K562 (cell line): ENCODE results near the gene SPI1. TPM values are rescaled to one million over a fixed set of nuclear protein-coding genes. Genes with fewer than 3 reads are reported as not detected.

Source experiments
- KAT8 ChIP-seq: fragments of 450-650 bp; IDR thresholded peaks from 2 replicates; pipeline ENCODE4 v1.6.1; 2016; ENCODE audit warnings: low read depth, mild to moderate bottlenecking
- SAP30 ChIP-seq: fragments of 200-600 bp; sonication (generic); IDR thresholded peaks from 2 replicates; pipeline ENCODE4 v1.6.1; 2012; ENCODE audit warnings: borderline replicate concordance, low read depth, mild to moderate bottlenecking, moderate library complexity, low read length, control low read depth, inconsistent platforms; ENCODE audit not compliant: insufficient read depth, poor library complexity, severe bottlenecking
- polyA plus RNA-seq, 8 experiments: library from polyadenylated mRNA; depleted of rRNA in 4 of 8; stranded (reverse) in 5 of 8; unstranded in 3 of 8; fragments of >200 nt; fragmentation: Nextera tagmentation in 2 of 8; fragmentation: Illumina TruSeq in 1 of 8; extraction: Ambion mirVana in 2 of 8; extraction: Trizol in 1 of 8; gene quantifications; 2 replicates each; pipeline versions ENCODE4 v1.2.1 to v1.2.3, GENCODE V29; 2011 to 2014; ENCODE audit warnings: inconsistent platforms in 1 of 8, missing spikeins in 1 of 8
- total RNA-seq, 7 experiments: library from RNA; depleted of rRNA in 6 of 7; stranded (reverse); fragments of >200 nt in 6 of 7; fragmentation: Illumina TruSeq in 2 of 7; extraction: Trizol in 2 of 7; gene quantifications; 2 replicates each; pipeline versions ENCODE4 v1.2.1 to v1.2.3, GENCODE V29; 2011 to 2021; ENCODE audit warnings: low replicate concordance in 1 of 7
- TF ChIP-seq, protein P1 (sequence below): sonication (generic); formaldehyde crosslinking; IDR thresholded peaks from 2 replicates; pipeline ENCODE4 v1.8.0; 2023; ENCODE audit warnings: mild to moderate bottlenecking, missing genetic modification reagents
- TF ChIP-seq, protein P2 (sequence below), 2 experiments: fragments of 450-650 bp; IDR thresholded peaks; 2 replicates each; pipeline ENCODE4 v1.6.1; 2018; ENCODE audit warnings: mild to moderate bottlenecking in 2 of 2, low read depth in 1 of 2; ENCODE audit not compliant: partially characterized antibody in 2 of 2

The SPI1 gene
- total and polyA plus RNA-seq, 9 of the 15 experiments (the other 6 are each of a cell fraction or from before 2014, with no cell fraction given) = 0.10 to 33.7 (median 10.3) TPM

DNA sequence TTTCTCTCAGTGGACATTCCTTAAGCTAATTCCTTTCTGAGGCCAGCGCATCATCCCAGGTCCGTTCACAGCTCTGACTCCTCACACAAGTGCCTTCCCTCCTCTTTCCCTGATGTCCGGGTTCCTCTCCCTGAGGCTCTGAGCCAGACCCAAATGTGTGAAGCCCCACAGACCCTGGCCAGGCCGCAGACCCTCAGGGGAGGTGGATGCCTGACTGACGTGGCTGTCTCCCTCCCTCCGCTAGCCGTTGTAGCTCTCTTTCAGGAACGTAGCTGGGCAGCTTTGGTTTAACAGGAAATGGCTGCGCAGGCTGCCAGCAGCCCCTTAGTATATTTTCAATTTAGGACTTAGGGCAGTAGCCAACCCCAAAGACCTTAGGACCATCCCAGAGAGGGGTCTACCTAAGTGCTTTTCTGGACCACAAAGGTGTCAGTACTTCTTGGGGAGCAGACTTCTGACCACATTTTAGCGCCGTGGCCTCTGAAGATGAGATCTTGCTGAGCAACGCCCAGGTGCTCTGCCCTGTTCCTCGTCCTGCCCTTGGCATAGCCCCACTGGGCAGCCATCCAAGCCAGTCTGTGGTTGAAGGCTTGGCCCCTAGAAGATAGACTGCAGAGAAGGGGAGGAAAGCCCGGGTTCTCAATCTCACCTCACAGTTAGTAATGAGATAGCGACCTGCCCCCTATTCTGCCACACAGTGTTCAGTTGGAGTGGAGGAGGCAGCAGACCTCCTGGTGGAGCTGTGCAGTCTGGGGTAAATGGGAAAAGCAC, 52.9 kb downstream of the SPI1 start (continued):
- TF ChIP-seq, protein P1, sequence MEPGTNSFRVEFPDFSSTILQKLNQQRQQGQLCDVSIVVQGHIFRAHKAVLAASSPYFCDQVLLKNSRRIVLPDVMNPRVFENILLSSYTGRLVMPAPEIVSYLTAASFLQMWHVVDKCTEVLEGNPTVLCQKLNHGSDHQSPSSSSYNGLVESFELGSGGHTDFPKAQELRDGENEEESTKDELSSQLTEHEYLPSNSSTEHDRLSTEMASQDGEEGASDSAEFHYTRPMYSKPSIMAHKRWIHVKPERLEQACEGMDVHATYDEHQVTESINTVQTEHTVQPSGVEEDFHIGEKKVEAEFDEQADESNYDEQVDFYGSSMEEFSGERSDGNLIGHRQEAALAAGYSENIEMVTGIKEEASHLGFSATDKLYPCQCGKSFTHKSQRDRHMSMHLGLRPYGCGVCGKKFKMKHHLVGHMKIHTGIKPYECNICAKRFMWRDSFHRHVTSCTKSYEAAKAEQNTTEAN = no peak
- TF ChIP-seq, protein P2, sequence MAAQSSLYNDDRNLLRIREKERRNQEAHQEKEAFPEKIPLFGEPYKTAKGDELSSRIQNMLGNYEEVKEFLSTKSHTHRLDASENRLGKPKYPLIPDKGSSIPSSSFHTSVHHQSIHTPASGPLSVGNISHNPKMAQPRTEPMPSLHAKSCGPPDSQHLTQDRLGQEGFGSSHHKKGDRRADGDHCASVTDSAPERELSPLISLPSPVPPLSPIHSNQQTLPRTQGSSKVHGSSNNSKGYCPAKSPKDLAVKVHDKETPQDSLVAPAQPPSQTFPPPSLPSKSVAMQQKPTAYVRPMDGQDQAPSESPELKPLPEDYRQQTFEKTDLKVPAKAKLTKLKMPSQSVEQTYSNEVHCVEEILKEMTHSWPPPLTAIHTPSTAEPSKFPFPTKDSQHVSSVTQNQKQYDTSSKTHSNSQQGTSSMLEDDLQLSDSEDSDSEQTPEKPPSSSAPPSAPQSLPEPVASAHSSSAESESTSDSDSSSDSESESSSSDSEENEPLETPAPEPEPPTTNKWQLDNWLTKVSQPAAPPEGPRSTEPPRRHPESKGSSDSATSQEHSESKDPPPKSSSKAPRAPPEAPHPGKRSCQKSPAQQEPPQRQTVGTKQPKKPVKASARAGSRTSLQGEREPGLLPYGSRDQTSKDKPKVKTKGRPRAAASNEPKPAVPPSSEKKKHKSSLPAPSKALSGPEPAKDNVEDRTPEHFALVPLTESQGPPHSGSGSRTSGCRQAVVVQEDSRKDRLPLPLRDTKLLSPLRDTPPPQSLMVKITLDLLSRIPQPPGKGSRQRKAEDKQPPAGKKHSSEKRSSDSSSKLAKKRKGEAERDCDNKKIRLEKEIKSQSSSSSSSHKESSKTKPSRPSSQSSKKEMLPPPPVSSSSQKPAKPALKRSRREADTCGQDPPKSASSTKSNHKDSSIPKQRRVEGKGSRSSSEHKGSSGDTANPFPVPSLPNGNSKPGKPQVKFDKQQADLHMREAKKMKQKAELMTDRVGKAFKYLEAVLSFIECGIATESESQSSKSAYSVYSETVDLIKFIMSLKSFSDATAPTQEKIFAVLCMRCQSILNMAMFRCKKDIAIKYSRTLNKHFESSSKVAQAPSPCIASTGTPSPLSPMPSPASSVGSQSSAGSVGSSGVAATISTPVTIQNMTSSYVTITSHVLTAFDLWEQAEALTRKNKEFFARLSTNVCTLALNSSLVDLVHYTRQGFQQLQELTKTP (IDR thresholded peaks at IDR 0.05; ENCODE audit: low read depth in 1 of 2, partially characterized antibody in 2 of 2) = no peak
- no peak for TF ChIP-seq SAP30
- no peak for TF ChIP-seq KAT8
